ENCODE results near the gene ABCG4.
"Not testable (repeated sequence)": the region's sequence is repeated elsewhere in the genome, so short reads cannot be mapped to it uniquely, and the experiment has no call there.

ABCG4 gene

DNA sequence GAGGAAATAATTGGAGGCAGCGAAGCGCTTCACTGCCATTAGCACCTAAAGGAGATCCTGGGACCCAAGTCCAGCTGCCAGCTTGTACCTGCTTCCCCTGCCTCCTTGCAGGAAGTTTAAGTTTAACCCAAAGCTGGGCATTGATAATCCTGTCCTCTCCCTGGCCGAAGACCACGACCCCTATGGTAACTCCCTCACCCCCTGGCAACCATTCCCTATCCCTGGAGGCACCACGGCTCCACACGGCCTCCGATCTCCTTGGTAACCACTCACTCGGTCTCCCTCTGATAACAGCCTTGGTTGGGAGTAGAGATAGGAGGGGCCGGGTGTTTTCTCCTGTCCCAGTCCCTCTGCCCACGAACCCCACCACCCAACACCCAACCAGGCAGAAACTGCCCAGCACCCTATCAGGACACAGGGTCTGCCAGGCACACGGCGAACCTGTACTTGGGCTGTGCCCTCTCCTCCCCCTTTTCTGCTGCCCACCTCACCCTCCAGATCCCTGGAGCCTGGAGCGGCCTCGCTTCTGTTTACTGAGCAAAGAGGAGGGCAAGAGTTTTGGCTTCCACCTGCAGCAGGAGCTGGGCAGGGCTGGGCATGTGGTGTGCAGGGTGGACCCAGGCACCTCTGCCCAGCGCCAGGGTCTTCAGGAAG, 37.3 kb downstream of the ABCG4 start:
- no peak for DNase-seq

- DNase-seq: no peak
These were observed 38.5 kb downstream of the ABCG4 start for GRCh38 chr11:119187123-119187892.

- DNase-seq: no peak
These were observed 39.2 kb downstream of the ABCG4 start for GRCh38 chr11:119188067-119188466.

- DNase-seq: no peak
These were observed 40.0 kb downstream of the ABCG4 start for GRCh38 chr11:119188887-119189286.

- DNase-seq: no peak
These were observed 40.5 kb downstream of the ABCG4 start for GRCh38 chr11:119189393-119189792.

GRCh38 chr11:119190531-119190930, 41.7 kb downstream of the ABCG4 start:
- no peak for DNase-seq

- not testable (repeated sequence) for DNase-seq
These were observed 42.4 kb downstream of the ABCG4 start for GRCh38 chr11:119191265-119191664.

DNA sequence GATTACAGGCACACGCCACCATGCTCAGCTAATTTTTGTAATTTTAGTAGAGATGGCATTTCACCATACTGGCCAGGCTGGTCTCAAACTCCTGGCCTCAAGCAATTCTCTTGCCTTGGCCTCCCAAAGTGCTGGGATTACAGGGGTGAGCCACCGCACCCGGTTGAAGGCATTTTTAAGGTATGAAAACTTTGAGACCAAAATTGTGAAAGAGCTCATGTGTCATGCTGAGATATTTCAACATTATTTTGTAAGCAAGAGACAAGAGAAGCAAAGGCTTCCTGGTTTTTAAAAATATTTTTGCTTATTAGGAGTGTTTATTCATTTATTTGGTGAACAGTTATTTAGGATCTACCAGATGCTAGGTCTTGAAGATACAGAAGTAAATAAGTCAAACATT, 43.3 kb downstream of the ABCG4 start:
- no peak for DNase-seq

DNA sequence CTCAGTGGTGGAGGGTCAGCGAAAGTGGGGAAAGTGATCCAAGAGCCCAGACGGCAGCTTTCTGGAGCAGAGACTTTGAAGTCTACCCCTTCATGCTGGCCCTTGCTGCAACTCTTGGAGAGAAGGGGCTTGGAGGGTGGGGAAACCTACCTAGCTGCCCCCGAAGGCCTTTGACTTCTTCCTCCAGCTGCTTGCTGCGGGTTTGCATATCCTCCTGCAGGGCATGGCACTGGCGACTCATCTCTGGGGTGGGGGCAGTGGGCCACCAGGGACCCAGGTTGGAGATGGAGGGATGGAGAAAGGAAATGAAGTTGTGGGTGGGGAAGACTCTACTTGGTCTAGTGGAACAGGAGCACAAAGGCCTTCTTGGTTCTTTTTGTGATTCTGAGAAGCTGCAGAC, 44.1 kb downstream of the ABCG4 start:
- DNase-seq: no peak

- no peak for DNase-seq
These were observed 44.8 kb downstream of the ABCG4 start for GRCh38 chr11:119193626-119194025.

DNA sequence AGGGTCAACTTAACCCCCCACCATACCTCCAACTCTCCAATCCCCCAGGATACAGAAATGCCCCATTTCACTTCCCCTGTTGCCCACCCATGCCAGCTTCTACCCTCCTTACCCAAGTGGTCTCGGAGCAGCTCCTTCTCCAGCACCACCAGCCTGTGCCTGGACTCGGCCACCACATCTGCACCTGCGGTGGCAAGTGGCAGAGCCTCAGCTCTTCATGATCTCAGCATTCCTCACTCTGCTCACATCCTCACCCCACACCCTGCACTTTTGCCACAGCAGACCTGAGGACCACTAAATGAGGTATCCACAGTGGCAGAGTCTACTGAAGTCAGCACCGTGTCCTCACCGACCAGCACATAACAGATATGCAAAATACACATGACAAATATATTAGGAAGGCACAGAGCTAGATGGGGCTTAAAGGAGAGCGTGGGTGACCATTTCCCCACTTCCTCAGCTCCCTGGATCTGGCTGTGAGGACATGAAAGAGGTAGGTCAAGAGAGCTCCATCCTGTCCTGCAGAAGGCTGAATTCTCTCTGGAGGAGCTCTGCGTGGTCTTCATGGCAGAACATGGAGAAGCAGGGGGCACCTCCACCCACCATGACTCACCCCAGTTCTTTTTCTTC, 46.1 kb downstream of the ABCG4 start:
- DNase-seq: no peak

- DNase-seq: no peak
These were observed 46.8 kb downstream of the ABCG4 start for GRCh38 chr11:119195680-119196079.

DNA sequence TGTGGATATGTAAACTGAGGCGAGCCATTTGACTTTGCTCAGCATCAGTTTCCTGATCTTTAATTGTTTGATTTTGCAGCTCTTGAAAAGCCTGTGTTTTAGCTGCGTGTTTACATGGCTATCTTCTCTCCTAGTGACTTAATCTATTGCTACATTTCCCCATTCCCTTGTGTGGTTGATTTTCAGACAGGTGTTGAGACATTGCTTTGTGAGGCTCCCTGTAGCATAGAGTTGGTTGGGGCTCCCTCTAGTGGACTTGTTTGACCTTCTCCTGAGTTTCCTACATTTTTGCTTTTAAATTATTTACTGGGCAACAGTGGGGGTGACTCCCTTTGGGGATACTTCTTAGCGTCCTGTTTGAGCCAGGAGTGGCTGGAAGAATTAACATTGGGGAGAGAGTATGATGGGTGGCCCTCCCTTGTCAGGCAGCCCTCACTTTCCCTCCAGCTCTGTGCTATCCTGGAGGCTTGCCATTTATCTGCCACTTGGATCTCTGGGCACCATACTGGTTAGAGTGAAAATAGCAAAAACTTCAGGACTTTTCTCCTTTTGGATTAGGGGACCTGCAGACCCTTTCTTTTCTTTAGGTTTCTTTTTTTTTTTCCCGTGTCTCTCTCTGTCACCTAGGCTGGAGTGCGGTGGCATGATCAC, 48.1 kb downstream of the ABCG4 start:
- peak; percentile 88 for DNase-seq

- no peak for DNase-seq
These were observed 50.1 kb downstream of the ABCG4 start for GRCh38 chr11:119198925-119199324.

DNA sequence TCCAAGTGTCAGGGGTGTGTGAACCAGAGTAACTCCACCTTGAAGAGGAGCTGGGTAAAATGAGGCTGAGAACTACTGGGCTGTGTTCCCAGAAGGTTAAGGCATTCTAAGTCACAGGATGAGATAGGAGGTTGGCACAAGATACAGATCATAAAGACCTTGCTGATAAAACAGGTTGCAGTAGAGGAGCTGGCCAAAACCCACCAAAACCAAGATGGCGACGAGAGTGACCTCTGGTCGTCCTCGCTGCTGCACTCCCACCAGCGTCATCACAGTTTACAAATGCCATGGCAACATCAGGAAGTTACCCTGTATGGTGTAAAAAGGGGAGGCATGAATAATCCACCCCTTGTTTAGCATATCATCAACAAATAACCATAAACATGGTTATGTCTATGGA, 52.4 kb downstream of the ABCG4 start:
- DNase-seq: not testable (repeated sequence)

GRCh38 chr11:119202554-119202953, 53.7 kb downstream of the ABCG4 start:
- no peak for DNase-seq

DNA sequence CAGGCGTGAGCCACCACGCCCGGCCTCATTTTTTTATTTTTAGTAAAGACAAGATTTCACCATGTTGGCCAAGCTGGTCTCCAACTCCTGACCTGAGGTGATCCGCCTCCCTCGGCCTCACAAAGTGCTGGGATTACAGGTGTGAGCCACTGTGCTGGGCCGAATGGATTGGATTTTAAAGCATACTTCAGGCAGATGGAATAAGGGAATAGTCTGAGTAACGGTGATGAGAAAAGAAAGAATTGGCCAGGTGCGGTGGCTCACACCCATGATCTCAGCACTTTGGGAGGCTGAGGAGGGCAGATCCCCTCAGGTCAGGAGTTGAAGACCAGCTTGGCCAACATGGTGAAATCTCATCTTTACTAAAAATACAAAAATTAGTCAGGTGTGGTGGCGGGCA, 55.2 kb downstream of the ABCG4 start:
- DNase-seq: no peak

GRCh38 chr11:119205080-119205479, 56.2 kb downstream of the ABCG4 start:
- no peak for DNase-seq

DNA sequence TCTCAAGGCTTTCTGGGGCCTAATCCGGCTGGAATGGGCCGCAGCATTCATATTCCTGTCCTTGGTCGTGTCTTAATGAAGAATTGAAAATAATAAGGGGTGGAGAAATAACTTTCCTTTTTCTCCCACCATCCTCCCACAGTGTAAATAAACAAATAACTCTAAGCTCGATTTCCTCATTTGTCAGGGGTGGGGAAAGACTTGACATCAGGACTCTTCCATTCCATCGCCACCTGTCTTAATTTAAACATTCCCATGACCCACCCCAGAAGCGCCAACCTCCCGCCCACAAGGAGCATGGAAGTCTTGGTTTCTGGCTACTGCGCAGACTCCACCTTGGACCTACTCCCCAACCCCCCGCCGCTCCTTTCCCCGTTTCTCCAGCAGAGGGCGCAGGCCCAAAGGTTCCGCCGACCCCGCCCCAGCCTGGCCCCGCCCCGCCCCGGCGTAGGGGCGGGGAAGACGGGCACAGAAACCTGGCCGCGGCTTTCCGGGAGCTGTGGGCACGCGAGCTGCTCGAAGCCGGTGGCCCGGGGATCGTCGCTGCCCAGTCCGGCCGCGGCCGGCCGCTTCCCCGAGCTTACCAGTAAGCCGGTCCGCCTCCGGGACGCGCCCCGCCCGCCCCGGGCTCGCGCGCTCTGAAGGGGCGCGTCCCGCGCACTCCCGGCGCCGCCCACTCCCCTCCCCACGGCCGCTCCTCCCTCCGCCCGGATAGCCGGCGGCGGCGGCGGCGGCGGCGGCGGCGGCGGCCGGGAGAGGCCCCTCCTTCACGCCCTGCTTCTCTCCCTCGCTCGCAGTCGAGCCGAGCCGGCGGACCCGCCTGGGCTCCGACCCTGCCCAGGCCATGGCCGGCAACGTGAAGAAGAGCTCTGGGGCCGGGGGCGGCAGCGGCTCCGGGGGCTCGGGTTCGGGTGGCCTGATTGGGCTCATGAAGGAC, 57.0 kb downstream of the ABCG4 start, which contains the start of gene CBL:
Gene CBL (plus strand): TSS at position 766 of the 937 bp plus-strand sequence. CDS start 79 bp downstream, at position 845.
- DNase-seq: peak; percentile 90

GRCh38 chr11:119206511-119207414, 57.9 kb downstream of the ABCG4 start:
- peak; percentile 56 for DNase-seq

GRCh38 chr11:119207415-119207960, 58.6 kb downstream of the ABCG4 start:
- no peak for DNase-seq
